Measurements from ENCODE around the gene PCDHGA1.

- TF ChIP-seq USF2 (CRISPR knock-in tag; IDR thresholded peaks at IDR 0.05), result no peak
- TF ChIP-seq, protein P1, sequence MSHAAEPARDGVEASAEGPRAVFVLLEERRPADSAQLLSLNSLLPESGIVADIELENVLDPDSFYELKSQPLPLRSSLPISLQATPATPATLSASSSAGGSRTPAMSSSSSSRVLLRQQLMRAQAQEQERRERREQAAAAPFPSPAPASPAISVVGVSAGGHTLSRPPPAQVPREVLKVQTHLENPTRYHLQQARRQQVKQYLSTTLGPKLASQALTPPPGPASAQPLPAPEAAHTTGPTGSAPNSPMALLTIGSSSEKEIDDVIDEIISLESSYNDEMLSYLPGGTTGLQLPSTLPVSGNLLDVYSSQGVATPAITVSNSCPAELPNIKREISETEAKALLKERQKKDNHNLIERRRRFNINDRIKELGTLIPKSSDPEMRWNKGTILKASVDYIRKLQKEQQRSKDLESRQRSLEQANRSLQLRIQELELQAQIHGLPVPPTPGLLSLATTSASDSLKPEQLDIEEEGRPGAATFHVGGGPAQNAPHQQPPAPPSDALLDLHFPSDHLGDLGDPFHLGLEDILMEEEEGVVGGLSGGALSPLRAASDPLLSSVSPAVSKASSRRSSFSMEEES (CRISPR knock-in tag; IDR thresholded peaks at IDR 0.05), result no peak
- no peak for TF ChIP-seq KDM1A (IDR thresholded peaks at IDR 0.05)
- no peak for TF ChIP-seq HIVEP1 (CRISPR knock-in tag; IDR thresholded peaks at IDR 0.05)
- no peak for TF ChIP-seq ZNF274 (IDR thresholded peaks at IDR 0.05; ENCODE audit: borderline replicate concordance, low read depth, low read length)
- TF ChIP-seq TEAD4 (IDR thresholded peaks at IDR 0.05; ENCODE audit: low read length), result no peak
- no peak for TF ChIP-seq TEAD4 (CRISPR knock-in tag; IDR thresholded peaks at IDR 0.05; ENCODE audit: borderline replicate concordance)
- TF ChIP-seq CTCF (IDR thresholded peaks at IDR 0.05 in 2 of 3, conservative IDR thresholded peaks at IDR 0.05 in 1 of 3; ENCODE audit: insufficient read depth in 2 of 3, low read depth in 1 of 3, low read length in 3 of 3), result no peak
- TF ChIP-seq MEIS2 (IDR thresholded peaks at IDR 0.05; ENCODE audit: partially characterized antibody), result no peak
- no peak for TF ChIP-seq MYC (IDR thresholded peaks at IDR 0.05; ENCODE audit: low read depth, low read length)
- no peak for TF ChIP-seq MYC (CRISPR knock-in tag; IDR thresholded peaks at IDR 0.05; ENCODE audit: borderline replicate concordance, low read depth)
- no peak for TF ChIP-seq ZNF354B (CRISPR knock-in tag; IDR thresholded peaks at IDR 0.05)
- no peak for TF ChIP-seq TCF7 (IDR thresholded peaks at IDR 0.05; ENCODE audit: borderline replicate concordance)
- no peak for TF ChIP-seq ZNF436 (CRISPR knock-in tag; IDR thresholded peaks at IDR 0.05)
- TF ChIP-seq EZH2 (IDR thresholded peaks at IDR 0.05; ENCODE audit: borderline replicate concordance, low read depth, low read length), result no peak
- TF ChIP-seq PCBP2 (IDR thresholded peaks at IDR 0.05; ENCODE audit: low read depth, low read length, poor library complexity, severe bottlenecking), result no peak
Observed at GRCh38 chr5:141547488-141547887, 217.2 kb downstream of the PCDHGA1 start.

All from K562 (cell line).